ENCODE data around the gene MDN1. TPM values are rescaled to one million over a fixed set of nuclear protein-coding genes. Genes with fewer than 3 reads are reported as not detected.
"Not testable (repeated sequence)": the region's sequence is repeated elsewhere in the genome, so short reads cannot be mapped to it uniquely, and the experiment has no call there.

The MDN1 gene
- total and polyA plus RNA-seq, 3 donors from 2014 or later = 39.1 to 89.0 (median 80.3) TPM

DNA sequence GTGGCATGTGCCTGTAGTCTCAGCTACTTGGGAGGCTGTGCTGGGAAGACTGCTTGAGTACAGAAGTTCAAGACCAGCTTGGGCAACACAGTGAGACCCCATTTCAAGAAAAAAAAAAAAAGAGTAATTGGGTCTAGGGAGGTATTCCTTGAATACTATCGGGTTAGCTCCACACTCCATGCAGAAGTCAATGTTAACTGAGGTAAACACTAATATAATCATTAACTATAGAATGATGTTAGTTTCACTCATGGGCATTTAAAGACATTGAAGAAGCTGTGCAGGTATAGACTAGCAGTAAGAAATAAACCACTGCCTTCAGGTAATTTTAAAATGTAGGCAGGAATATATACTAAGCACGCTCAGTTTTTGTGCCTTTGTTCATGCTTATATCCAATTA is 32.6 kb downstream of the MDN1 start:
- H3K4me3 ChIP-seq = no peak overlapping the region
- intact Hi-C loops (cut with DNase I; ENCODE audit: low total_unique reads) = no loop called here
- H3K27me3 ChIP-seq = no peaks in the 10 kb centered on the region
- H3K9me3 ChIP-seq = no peaks in the 10 kb centered on the region
- 94 to 98% methylated on average over 2 of the region's 2 CpGs for WGBS, 2 donors
- no peak for TF ChIP-seq POLR2A (IDR thresholded peaks at IDR 0.05)
- TF ChIP-seq, protein P1, sequence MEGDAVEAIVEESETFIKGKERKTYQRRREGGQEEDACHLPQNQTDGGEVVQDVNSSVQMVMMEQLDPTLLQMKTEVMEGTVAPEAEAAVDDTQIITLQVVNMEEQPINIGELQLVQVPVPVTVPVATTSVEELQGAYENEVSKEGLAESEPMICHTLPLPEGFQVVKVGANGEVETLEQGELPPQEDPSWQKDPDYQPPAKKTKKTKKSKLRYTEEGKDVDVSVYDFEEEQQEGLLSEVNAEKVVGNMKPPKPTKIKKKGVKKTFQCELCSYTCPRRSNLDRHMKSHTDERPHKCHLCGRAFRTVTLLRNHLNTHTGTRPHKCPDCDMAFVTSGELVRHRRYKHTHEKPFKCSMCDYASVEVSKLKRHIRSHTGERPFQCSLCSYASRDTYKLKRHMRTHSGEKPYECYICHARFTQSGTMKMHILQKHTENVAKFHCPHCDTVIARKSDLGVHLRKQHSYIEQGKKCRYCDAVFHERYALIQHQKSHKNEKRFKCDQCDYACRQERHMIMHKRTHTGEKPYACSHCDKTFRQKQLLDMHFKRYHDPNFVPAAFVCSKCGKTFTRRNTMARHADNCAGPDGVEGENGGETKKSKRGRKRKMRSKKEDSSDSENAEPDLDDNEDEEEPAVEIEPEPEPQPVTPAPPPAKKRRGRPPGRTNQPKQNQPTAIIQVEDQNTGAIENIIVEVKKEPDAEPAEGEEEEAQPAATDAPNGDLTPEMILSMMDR (IDR thresholded peaks at IDR 0.05) = no peak
- H3K36me3 ChIP-seq (ENCODE audit: low read depth, missing control alignments) = no peaks in the 10 kb centered on the region
- no peak overlapping the region for H3K27ac ChIP-seq
- no peaks in the 10 kb centered on the region for H3K4me1 ChIP-seq
- DNase-seq = no peak

DNA sequence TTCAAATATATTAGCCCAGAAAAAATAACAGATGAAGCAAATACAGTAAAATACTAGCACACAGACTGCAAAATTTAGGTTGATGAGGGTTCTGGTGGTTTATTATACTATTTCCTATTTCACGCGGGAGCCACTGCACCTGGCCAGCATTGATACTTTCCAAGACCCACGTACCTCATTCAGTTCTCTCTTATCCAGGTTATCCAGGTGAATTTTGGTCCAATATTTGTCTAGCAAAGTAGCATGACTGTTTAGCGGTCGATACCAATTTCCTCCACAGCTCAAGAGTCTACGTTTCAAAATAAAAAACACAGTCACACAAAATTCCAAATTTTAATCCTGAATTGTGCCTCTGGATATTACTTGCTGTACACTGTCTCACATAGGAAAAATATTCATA is 34.8 kb downstream of the MDN1 start:
- Histone ChIP-seq H3K4me3 (no peak overlapping the region), H3K27ac (no peak overlapping the region), H3K9me3 (no peaks in the 10 kb centered on the region), H3K27me3 (no peaks in the 10 kb centered on the region), H3K4me1 (no peaks in the 10 kb centered on the region), H3K36me3 (ENCODE audit: low read depth, missing control alignments) (no peaks in the 10 kb centered on the region)
- TF ChIP-seq, protein P1 (IDR thresholded peaks at IDR 0.05) = no peak
- TF ChIP-seq POLR2A (IDR thresholded peaks at IDR 0.05) = no peak
- intact Hi-C loops (cut with DNase I; ENCODE audit: low total_unique reads) = no loop called here
- 96 to 97% methylated on average over 6 of the region's 6 CpGs for WGBS, 2 donors
- DNase-seq = no peak

DNA sequence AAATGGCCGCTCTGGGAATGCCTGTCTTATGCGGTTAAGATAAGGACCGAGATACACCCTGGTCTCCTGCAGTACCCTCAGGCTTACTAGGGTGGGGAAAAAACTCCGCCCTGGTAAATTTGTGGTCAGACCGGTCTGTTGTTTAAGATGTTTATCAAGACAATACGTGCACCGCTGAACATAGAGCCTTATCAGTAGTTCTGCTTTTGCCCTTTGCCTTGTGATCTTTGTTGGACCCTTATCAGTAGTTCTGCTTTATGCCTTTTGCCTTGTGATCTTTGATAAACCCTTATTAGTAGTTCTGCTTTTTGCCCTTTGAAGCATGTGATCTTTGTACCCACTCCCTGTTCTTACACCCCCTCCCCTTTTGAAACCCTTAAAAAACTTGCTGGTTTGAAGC is 36.3 kb downstream of the MDN1 start:
- H3K36me3 ChIP-seq (ENCODE audit: low read depth, missing control alignments) = not testable (repeated sequence)
- 94 to 99% methylated on average over 7 of the region's 7 CpGs for WGBS, 2 donors

DNA sequence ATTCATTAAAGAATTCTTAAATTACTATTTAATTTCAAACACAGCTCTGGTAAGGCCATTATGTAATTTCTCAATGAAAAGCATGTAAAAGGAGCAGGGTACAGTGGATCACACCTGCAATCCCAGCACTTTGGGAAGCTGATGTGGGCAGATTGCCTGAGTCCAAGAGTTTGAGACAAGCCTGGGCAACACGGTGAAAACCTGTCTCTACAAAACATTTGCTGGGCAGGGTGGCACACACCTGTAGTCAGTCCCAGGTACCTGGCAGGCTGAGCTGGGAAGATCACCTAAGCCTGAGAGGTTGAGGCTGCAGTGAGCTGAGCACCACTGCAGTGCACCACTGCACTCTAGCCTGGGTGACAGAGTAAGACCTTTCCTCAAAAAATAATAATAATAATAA is 37.4 kb downstream of the MDN1 start:
- Histone ChIP-seq H3K36me3 (ENCODE audit: low read depth, missing control alignments) (no peaks in the 10 kb centered on the region), H3K27ac (no peak overlapping the region), H3K9me3 (no peaks in the 10 kb centered on the region), H3K4me3 (no peak overlapping the region), H3K4me1 (no peaks in the 10 kb centered on the region), H3K27me3 (no peaks in the 10 kb centered on the region)
- WGBS, 2 donors = 67 to 94% methylated on average over 1 of the region's 1 CpG
- DNase-seq = no peak
- no peak for TF ChIP-seq POLR2A (IDR thresholded peaks at IDR 0.05)
- TF ChIP-seq, protein P1 (IDR thresholded peaks at IDR 0.05) = no peak
- intact Hi-C loops (cut with DNase I; ENCODE audit: low total_unique reads) = no loop called here

More for the DNA sequence above, 36.3 kb downstream of the MDN1 start:
- H3K9me3 ChIP-seq; H3K27ac ChIP-seq; H3K4me1 ChIP-seq; H3K4me3 ChIP-seq; DNase-seq; intact Hi-C loops (cut with DNase I; ENCODE audit: low total_unique reads); H3K27me3 ChIP-seq: not testable (repeated sequence)

DNA sequence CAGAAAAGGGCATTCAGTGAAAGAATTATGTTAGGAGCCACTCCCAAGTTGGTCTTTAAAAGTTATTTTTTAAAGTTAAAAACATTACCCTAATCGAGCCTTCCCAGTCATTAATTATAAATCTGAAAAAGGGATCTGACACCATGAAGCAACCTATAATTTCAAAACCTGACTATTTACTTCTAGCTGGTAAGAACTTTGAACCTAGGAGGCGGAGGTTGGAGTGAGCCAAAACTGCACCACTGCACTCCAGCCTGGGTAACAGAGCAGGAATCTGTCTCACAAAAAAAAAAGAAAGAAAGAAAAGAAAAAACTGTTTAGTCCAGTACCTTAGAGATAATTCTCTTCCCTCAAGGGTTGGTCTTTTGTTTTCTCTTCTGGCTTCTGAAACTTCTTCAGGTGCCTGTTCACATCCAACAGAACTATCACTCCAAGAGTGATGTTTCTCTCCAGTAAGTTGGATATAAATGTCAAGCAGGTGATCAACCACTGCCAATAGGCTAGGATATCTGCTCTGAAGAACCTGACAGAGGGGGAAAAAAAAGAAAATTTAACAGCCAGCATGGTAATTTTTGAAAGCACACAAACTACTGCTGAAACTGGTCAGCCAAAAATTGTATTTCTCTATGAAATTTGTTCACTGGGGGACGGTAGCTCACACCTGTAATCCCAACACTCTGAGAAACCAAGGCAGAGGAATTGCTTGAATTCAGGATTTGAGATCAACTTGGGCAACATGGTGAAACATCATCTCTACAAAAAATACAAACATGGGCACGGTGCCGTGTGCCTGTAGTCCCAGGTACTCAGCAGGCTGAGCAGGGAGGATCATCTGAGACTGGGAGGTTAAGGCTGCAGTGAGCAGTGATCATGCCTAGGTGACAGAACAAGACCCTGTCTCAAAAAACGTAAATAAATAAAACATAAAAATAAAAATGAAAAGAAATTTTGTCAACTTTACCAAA is 38.2 kb downstream of the MDN1 start:
- Histone ChIP-seq H3K4me3 (no peak overlapping the region), H3K4me1 (no peaks in the 10 kb centered on the region), H3K9me3 (no peaks in the 10 kb centered on the region), H3K27me3 (no peaks in the 10 kb centered on the region), H3K27ac (no peak overlapping the region), H3K36me3 (ENCODE audit: low read depth, missing control alignments) (no peaks in the 10 kb centered on the region)
- DNase-seq = no peak
- WGBS, 2 donors = 93 to 96% methylated on average over 6 of the region's 6 CpGs
- intact Hi-C loops (cut with DNase I; ENCODE audit: low total_unique reads) = no loop called here
- TF ChIP-seq, protein P1 (IDR thresholded peaks at IDR 0.05) = no peak
- TF ChIP-seq POLR2A (IDR thresholded peaks at IDR 0.05) = no peak
